Panc1 (cell line): ENCODE measurements around the gene CARD8. TPM values are rescaled to one million over a fixed set of nuclear protein-coding genes. Genes with fewer than 3 reads are reported as not detected.
"Not testable (repeated sequence)": the region's sequence is repeated elsewhere in the genome, so short reads cannot be mapped to it uniquely, and the experiment has no call there.

Experiments
- ATAC-seq: fragments of 200-7000 bp; cut with Tn5 transposase; 2 replicates; pipeline ENCODE4 v1.9.1; 2020; ENCODE audit warnings: mild to moderate bottlenecking, moderate library complexity
- BruUV-seq: library from RNA; stranded (reverse); fragments of 400-500 nt; replicated peaks from 2 replicates; lab custom pipeline; 2021; lab: Mats Ljungman, UMichigan
- CTCF ChIA-PET: fragments of 300-600 bp; sonication (Branson Sonifier 250); formaldehyde crosslinking; loops from one replicate; lab custom pipeline; 2022; ENCODE audit warnings: antibody characterized with exemption; lab: Charles Lee
- POLR2A ChIA-PET: fragments of 300-600 bp; sonication (Branson Sonifier 250); formaldehyde crosslinking; loops from one replicate; lab custom pipeline; 2022; ENCODE audit warnings: antibody characterized with exemption; lab: Charles Lee
- DNase-seq: peaks from one replicate; pipeline ENCODE4 v3.0.0-alpha.2; 2010; ENCODE audit warnings: low read depth, low spot score
- H3K27ac ChIP-seq: 2 replicates; pipeline ENCODE4 v1.5.1; 2011; ENCODE audit warnings: mild to moderate bottlenecking, low read length, inconsistent platforms
- H3K27me3 ChIP-seq: fragments of 200-500 bp; sonication (Bioruptor generic); 2 replicates; pipeline ENCODE4 v1.6.0; 2014; ENCODE audit warnings: low read length, inconsistent platforms; ENCODE audit not compliant: control insufficient read depth, insufficient read depth
- H3K36me3 ChIP-seq: fragments of 200-500 bp; sonication (Bioruptor generic); 2 replicates; pipeline ENCODE4 v1.5.1; 2014; ENCODE audit warnings: inconsistent platforms, mild to moderate bottlenecking, low read length, moderate library complexity; ENCODE audit not compliant: control insufficient read depth, insufficient read depth
- H3K4me1 ChIP-seq: 2 replicates; pipeline ENCODE4 v1.5.1; 2011; ENCODE audit warnings: inconsistent platforms, mild to moderate bottlenecking, low read length, moderate library complexity; ENCODE audit not compliant: control insufficient read depth, insufficient read depth
- H3K4me3 ChIP-seq, 2 experiments: 2 replicates each; pipeline ENCODE4 v1.5.1; 2011 to 2012; ENCODE audit warnings: low read depth in 2 of 2, low read length in 2 of 2, mild to moderate bottlenecking in 2 of 2, inconsistent platforms in 1 of 2, moderate library complexity in 1 of 2
- H3K9me3 ChIP-seq: fragments of 200-500 bp; sonication (Bioruptor generic); 2 replicates; pipeline ENCODE4 v1.5.1; 2014; ENCODE audit warnings: low read depth, mild to moderate bottlenecking, inconsistent platforms, low read length, moderate library complexity; ENCODE audit not compliant: control insufficient read depth, insufficient read depth
- POLR2AphosphoS5 ChIP-seq: IDR thresholded peaks from 2 replicates; pipeline ENCODE4 v1.6.1; 2012; ENCODE audit warnings: mild to moderate bottlenecking, low read depth, low read length, moderate library complexity
- SIN3A ChIP-seq: IDR thresholded peaks from 2 replicates; pipeline ENCODE4 v1.6.1; 2012; ENCODE audit warnings: low read depth, mild to moderate bottlenecking, low read length, moderate library complexity, borderline replicate concordance; ENCODE audit not compliant: insufficient read depth
- TCF7L2 ChIP-seq: IDR thresholded peaks from 2 replicates; pipeline ENCODE4 v1.6.1; 2011; ENCODE audit warnings: mild to moderate bottlenecking, low read depth, low read length, inconsistent platforms
- in situ Hi-C: cut with HindIII; loops from 2 replicates; pipeline ENCODE4 v1.10.0; 2016; ENCODE audit warnings: low sequenced_read_pairs, low pct_unique_long_range_greater_than_20kb
- intact Hi-C: fragments of 100-400 bp; cut with micrococcal nuclease; formaldehyde crosslinking; loops from one replicate; pipeline ENCODE4 v1.10.0; 2022; ENCODE audit not compliant: unreplicated experiment
- total RNA-seq: library from RNA; stranded (reverse); gene quantifications from one replicate; pipeline ENCODE4 v1.2.1, GENCODE V29; 2021; ENCODE audit not compliant: unreplicated experiment
- TF ChIP-seq, protein P1 (sequence below), 2 experiments: IDR thresholded peaks; 2 replicates each; pipeline ENCODE4 v1.6.1; 2011 to 2012; ENCODE audit warnings: low read depth in 2 of 2, control low read depth in 1 of 2, low read length in 1 of 2, mild to moderate bottlenecking in 1 of 2, moderate library complexity in 1 of 2; ENCODE audit not compliant: insufficient read depth in 1 of 2
- TF ChIP-seq, protein P2 (sequence below): fragments of 450-650 bp; IDR thresholded peaks from 2 replicates; pipeline ENCODE4 v1.5.1; 2017; ENCODE audit warnings: mild to moderate bottlenecking

Gene CARD8
- total RNA-seq, 1 experiment from 2014 or later: 19.9 TPM

- Histone ChIP-seq H3K27me3 (no peaks in the 10 kb centered on the region), H3K9me3 (no peaks in the 10 kb centered on the region), H3K4me3 (peak overlapping the region; percentile 50 to 75), H3K27ac (peak overlapping the region; percentile 69), H3K4me1 (no peaks in the 10 kb centered on the region), H3K36me3 (no peaks in the 10 kb centered on the region)
- CTCF ChIA-PET: interaction anchor here (1.1 kb wide), 1 partner anchor 62 kb away, joined by 18 read pairs; no protein-coding TSS in a partner anchor
- ATAC-seq (peak; percentile 87), DNase-seq (no peak)
- in situ Hi-C loops (no loop called here), intact Hi-C loops (no loop called here)
- POLR2A ChIA-PET: no interaction called here
- TF ChIP-seq TCF7L2: no peak
- TF ChIP-seq, protein P1, sequence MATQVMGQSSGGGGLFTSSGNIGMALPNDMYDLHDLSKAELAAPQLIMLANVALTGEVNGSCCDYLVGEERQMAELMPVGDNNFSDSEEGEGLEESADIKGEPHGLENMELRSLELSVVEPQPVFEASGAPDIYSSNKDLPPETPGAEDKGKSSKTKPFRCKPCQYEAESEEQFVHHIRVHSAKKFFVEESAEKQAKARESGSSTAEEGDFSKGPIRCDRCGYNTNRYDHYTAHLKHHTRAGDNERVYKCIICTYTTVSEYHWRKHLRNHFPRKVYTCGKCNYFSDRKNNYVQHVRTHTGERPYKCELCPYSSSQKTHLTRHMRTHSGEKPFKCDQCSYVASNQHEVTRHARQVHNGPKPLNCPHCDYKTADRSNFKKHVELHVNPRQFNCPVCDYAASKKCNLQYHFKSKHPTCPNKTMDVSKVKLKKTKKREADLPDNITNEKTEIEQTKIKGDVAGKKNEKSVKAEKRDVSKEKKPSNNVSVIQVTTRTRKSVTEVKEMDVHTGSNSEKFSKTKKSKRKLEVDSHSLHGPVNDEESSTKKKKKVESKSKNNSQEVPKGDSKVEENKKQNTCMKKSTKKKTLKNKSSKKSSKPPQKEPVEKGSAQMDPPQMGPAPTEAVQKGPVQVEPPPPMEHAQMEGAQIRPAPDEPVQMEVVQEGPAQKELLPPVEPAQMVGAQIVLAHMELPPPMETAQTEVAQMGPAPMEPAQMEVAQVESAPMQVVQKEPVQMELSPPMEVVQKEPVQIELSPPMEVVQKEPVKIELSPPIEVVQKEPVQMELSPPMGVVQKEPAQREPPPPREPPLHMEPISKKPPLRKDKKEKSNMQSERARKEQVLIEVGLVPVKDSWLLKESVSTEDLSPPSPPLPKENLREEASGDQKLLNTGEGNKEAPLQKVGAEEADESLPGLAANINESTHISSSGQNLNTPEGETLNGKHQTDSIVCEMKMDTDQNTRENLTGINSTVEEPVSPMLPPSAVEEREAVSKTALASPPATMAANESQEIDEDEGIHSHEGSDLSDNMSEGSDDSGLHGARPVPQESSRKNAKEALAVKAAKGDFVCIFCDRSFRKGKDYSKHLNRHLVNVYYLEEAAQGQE (IDR thresholded peaks at IDR 0.05; ENCODE audit: insufficient read depth in 1 of 2, low read depth in 2 of 2, low read length in 1 of 2): no peak
- TF ChIP-seq, protein P2, sequence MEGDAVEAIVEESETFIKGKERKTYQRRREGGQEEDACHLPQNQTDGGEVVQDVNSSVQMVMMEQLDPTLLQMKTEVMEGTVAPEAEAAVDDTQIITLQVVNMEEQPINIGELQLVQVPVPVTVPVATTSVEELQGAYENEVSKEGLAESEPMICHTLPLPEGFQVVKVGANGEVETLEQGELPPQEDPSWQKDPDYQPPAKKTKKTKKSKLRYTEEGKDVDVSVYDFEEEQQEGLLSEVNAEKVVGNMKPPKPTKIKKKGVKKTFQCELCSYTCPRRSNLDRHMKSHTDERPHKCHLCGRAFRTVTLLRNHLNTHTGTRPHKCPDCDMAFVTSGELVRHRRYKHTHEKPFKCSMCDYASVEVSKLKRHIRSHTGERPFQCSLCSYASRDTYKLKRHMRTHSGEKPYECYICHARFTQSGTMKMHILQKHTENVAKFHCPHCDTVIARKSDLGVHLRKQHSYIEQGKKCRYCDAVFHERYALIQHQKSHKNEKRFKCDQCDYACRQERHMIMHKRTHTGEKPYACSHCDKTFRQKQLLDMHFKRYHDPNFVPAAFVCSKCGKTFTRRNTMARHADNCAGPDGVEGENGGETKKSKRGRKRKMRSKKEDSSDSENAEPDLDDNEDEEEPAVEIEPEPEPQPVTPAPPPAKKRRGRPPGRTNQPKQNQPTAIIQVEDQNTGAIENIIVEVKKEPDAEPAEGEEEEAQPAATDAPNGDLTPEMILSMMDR: no peak
- TF ChIP-seq POLR2AphosphoS5: no peak
- no peak for TF ChIP-seq SIN3A
- BruUV-seq: no TSS peak
Measured at GRCh38 chr19:48271531-48272151, 15.9 kb upstream of the CARD8 start.

DNA sequence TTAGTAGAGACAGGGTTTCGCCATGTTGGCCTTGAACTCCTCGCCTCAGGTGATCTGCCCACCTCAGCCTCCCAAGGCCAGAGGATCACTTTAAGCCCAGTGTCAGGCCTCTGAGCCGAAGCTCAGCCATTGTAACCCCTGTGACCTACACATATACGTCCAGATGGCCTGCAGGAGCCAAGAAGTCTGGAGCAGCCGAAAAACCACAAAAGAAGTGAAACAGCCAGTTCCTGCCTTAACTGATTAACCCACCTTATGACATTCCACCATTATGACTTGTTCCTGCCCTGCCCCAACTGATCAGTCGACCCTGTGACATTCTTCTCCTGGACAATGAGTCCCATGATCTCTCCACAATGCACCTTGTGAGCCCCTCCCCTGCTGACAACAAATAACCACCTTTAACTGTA lies 13.9 kb upstream of the CARD8 start:
- H3K27me3 ChIP-seq, H3K9me3 ChIP-seq, H3K4me1 ChIP-seq, in situ Hi-C loops, ATAC-seq, POLR2A ChIA-PET, H3K36me3 ChIP-seq, H3K27ac ChIP-seq, BruUV-seq, intact Hi-C loops, H3K4me3 ChIP-seq, DNase-seq: not testable (repeated sequence)
- CTCF ChIA-PET: interaction anchor here (0.6 to 1.1 kb wide), 2 partner anchors 19 to 299 kb away, joined by 4 to 9 read pairs; no protein-coding TSS in a partner anchor

DNA sequence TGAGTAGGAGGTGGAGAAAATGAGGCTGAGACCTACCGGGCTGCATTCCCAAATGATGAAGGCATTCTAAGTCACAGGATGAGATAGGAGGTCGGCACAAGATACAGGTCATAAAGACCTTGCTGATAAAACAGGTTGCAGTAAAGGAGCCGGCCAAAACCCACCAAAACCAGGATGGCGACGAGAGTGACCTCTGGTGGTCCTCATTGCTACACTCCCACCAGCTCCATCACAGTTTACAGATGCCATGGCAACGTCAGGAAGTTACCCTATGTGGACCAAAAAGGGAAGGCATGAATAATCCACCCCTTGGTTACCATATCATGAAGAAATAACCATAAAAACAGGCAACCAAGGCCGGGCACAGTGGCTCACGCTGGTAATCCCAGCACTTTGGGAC lies 9.6 kb upstream of the CARD8 start:
- DNase-seq, CTCF ChIA-PET, in situ Hi-C loops, ATAC-seq, H3K27me3 ChIP-seq, H3K36me3 ChIP-seq, H3K4me1 ChIP-seq, H3K4me3 ChIP-seq, BruUV-seq, intact Hi-C loops, H3K9me3 ChIP-seq, H3K27ac ChIP-seq, POLR2A ChIA-PET: not testable (repeated sequence)
